HK-2 (cell line): ENCODE measurements around the gene ITSN1.

ENCODE experiments used
- DNase-seq: peaks from one replicate; pipeline ENCODE4 v3.0.0-alpha.2; 2018; ENCODE audit not compliant: unreplicated experiment

ITSN1 gene

DNA sequence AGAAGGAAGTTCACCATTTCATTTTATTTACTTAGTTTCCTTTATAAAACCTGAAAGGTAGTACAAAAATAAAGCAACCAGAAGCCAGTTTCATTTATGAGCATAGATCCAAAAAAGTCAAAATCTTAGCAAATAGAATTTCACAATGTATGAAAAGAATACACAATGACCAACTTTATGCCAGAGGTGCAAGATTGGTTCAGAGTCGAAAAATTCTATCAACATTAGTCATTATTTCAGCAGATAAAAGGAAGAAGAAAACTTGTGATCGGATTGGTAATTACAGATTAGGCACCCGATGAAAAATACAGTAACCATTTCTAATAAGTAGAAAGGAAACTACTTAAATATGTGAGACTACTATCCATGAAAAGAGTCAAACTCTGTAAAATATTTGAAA lies 89.1 kb downstream of the ITSN1 start:
- DNase-seq, result no peak

DNA sequence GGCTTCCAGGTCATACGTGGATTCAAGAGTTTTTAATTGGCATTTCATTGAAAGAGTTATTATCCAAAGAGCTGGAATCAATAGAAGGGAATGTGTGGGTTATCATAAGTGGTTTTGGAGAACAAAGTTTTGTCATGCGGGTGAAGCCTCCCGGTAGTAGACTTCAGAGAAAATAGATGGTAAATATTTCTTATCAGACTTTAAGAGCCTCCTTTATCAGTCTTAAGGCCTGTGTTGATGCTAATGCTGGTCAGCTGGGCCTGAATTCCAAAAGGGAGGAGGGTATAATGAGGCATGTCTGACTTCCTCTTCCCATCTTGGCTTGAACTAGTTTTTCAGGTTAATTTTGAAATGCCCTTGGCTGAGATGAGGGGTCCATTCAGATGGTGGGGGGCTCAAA lies 89.7 kb downstream of the ITSN1 start:
- DNase-seq, result no peak

DNA sequence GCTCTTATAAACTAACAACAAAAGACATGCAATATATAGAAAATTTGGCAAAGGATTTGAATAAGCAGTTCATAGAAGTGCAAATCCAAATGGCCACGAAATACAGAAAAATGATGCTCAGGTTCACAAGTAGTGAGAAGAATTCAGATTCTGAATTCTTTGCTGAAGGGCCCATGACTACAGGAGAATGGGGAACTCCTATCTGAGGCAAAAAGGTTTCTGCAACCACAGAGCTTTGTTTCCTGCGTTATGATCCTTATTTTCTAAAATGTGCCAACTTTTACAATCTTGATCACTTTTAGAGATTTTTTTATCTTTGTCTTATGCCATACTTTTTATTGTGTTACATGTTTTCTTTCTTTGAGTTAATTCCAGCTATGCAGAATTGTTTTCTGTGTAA lies 91.3 kb downstream of the ITSN1 start:
- DNase-seq, result no peak

DNA sequence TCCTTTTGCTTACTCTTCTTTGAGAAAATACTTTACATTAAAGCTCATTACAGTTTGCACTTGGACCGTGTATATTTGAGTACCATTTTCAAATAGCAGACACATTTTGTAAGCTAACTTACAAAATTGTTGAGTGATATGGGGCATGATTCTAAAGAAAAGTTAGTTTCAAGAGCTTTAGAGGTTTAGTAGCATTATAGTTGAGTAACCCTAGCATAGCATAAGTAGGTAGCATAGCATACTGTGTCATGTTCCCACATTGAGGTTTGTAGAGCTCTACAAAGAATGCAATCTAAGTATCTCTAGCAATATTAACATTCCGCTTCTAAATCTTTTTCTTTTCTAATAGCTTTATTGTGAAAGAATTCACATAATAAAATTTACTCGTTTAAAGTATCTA lies 92.0 kb downstream of the ITSN1 start:
- no peak for DNase-seq

- no peak for DNase-seq
Measured at GRCh38 chr21:33734818-33735217, 92.5 kb downstream of the ITSN1 start.

- no peak for DNase-seq
Measured at GRCh38 chr21:33736569-33736968, 94.3 kb downstream of the ITSN1 start.

DNA sequence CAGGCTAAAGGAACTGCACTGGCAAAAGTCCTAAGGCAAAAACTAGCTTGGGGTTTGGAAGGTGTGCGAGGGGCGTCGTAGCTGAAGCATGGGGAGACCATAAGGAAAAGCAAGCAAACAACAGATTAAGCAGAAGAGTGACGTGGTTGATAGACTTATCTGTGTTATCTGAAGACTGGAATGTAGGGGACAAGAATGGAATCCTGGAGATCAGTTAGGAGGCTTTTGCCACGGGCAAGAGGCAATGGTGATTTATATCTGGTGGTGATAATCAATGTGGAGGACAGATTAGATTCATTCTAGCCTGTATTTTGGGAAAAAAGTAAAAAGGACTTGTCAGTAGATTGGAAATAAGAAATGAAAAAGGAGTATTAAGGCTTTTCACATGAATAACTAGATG lies 97.4 kb downstream of the ITSN1 start:
- DNase-seq, result no peak

GRCh38 chr21:33747420-33747819 lies 105.1 kb downstream of the ITSN1 start:
- DNase-seq, result no peak

DNA sequence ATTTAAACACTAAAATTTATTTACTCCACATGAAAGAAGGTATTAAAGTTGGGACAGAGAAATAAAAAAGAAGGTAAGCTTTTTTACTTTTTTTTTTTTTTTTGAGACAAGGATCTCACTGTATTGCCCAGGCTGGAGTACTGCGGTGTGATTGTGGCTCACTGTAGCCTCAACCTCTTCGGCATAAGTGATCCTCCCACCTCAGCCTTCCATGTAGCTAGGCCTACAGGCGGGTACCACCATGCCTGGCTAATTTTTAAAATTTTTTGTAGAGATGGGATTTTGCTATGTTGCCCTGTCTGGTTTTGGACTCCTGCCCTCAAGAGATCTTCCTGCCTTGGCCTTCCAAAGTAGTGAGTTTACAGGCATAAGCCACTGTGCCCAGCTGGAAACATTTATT lies 106.6 kb downstream of the ITSN1 start:
- no peak for DNase-seq

DNA sequence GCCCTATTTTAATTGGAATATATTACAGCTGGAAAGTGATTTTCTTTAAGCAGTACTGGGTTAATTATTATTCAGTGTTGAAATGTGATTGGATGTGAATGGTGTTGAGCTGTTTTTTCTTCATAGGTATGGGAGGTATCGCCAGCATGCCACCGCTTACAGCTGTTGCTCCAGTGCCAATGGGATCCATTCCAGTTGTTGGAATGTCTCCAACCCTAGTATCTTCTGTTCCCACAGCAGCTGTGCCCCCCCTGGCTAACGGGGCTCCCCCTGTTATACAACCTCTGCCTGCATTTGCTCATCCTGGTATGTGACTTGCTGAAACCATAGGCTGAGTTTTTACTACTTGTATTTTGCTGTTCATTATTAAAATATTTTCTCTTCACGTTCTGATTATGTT lies 107.7 kb downstream of the ITSN1 start:
- DNase-seq, result no peak

GRCh38 chr21:33751120-33751519 lies 108.8 kb downstream of the ITSN1 start:
- DNase-seq, result no peak

DNA sequence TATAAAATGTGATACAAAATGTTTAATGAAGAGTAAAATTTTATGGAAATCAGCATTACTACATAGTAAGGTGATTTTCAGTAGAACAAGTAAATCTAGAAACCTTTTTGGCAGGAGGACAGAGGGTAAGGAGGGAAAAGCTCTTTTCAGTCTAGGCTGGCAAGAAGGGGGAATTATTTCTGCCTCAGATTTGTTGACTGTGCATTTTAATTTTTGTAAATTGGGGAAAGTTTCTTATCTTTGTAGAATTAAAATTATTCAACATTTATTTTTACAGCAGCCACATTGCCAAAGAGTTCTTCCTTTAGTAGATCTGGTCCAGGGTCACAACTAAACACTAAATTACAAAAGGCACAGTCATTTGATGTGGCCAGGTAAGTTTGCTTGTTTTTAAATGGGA lies 109.2 kb downstream of the ITSN1 start:
- DNase-seq, result no peak

DNA sequence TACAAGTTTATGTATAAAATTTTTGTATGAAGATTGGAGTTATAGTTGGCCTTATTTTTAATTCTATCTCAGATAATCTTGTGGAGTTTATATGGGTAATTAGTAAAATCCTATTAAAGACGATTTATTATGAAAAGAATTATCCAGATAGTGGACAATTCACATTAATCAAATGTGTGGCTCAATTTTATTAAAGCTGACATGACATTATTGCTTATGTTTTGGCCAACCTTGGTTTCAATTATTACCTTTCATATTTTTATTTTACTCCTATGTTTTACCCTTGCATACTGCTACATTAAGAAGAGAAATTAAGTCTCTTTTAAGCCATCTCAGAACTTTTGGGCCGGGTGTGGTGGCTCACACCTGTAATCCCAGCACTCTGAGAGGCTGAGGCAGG lies 110.0 kb downstream of the ITSN1 start:
- DNase-seq, result no peak

- no peak for DNase-seq
Measured at GRCh38 chr21:33753886-33754285, 111.6 kb downstream of the ITSN1 start.

- DNase-seq, result no peak
Measured at GRCh38 chr21:33754481-33754880, 112.2 kb downstream of the ITSN1 start.

DNA sequence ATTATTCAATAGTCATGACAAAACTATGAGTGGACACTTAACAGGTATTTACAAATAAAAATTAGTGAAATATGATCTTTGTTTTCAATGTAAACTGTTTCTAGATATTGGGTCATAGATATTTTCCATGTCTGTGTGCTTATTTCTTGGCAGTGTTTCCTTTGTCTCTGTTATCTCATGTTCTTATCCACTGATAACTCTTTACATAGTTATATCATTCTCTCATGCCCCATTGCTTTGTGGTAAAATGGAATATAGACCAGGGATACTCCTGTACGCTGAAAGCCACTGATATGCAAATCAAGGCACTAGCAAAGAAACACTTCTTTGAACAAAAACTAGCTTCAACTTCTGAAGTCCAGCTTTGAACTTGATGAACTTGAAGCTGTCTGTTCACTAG lies 113.1 kb downstream of the ITSN1 start:
- DNase-seq, result no peak

DNA sequence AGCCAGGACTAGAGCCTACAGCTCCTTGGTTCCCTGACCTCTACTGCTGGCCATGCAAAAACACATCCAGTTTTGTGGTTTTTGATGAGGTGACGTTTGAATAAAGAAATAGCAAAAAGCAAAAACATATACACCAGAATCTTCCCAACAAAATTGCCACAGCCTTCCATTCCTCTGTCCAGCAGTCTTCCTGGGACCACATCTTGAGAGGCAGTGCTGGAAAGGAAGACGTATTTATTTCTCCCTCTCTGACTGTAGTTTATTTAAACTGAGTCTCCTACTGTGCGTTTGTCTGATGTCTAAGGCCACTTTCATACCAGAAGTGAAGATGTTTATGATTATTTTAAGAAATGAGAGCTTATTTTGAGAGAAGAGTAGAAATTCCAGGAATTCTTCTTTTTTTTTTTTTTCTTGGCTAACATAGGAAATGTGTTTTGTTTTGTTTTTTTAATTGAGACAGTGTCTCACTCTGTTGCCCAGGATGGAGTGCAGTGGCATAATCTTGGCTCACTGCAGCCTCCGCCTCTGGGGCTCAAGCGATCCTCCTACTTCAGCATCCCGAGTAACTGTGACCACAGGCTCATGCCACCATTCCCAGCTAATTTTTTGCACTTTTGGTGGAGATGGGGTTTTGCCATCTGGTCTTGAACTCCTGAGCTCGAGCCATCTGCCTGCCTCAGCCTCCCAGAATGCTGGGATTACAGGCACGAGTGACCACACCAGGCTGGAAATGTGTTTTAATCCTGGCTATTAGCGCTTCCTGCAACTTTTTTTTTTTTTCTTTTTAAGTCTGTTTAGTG lies 118.5 kb downstream of the ITSN1 start:
- peak; percentile 16 for DNase-seq

GRCh38 chr21:33761441-33762036 lies 119.2 kb downstream of the ITSN1 start:
- peak; percentile 15 for DNase-seq

DNA sequence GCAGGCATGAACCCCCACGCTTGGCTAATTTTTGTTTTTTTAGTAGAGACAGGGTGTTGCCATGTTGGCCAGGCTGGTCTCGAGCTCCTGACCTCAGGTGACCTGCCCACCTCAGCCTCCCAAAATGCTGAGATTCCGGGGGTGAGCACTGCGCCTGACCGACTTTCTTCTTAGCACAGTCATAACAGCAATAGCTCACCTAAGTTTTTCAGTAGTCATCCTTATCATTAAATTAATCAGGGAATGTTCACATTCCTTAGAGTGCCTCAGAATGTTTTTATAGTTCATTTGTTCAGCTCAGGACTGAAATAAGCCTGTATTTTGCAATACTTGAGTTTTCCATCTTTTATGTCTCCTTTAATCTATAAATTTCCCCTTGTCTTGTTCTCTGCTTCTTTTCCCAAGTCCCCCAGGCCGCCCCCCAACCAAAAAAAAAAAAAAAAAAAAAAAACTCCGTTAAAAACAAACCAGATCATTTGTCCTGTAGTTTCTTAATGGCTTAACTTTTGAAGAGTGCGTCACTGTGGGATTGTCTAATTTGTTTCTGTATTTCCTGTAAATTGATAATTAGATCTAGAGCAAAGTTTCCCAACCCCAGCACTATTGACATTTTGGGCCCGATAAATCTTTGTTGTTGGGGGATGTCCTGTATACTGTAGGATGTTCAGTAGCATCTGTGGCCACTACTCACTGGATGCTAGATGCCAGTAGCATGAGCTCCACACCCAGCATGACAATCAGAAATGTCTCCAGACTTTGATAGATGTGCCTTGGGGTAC lies 120.7 kb downstream of the ITSN1 start:
- DNase-seq, result peak; percentile 13

DNA sequence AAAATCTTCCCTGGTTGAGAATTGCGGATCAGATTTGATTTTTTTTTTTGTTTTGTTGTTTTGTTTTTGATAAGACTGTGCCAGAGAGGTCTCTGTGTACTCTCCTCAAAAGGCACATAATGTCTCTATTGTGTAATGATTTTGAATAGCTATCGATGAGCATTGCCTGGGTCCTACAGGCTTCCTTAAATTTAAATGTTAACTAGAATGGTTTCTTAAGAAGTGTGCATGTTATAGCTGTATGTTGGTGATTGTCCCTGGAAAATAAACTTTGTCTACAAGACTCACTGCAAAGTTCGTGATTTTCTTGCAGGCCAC lies 121.2 kb downstream of the ITSN1 start:
- DNase-seq, result no peak

DNA sequence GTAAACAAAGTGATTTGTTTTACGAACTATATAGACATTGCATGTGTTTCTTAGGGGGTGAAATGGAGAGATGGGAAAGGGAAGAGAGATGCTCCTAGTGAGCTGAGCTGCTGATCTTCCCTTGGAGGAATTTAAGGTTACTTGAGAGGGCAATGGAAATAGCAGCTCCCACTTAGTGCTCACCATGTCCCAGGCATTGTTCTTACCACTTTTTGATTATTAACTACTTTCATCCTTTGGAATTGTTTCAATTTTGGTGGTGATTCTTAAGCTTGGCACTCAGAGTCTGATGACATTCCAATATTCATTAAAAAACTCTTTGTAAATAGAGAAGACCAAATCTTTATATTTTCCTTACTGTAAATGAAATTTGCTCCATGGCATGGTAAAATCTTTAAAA lies 124.9 kb downstream of the ITSN1 start:
- DNase-seq, result no peak

- DNase-seq, result no peak
Measured at GRCh38 chr21:33767960-33768359, 125.7 kb downstream of the ITSN1 start.

DNA sequence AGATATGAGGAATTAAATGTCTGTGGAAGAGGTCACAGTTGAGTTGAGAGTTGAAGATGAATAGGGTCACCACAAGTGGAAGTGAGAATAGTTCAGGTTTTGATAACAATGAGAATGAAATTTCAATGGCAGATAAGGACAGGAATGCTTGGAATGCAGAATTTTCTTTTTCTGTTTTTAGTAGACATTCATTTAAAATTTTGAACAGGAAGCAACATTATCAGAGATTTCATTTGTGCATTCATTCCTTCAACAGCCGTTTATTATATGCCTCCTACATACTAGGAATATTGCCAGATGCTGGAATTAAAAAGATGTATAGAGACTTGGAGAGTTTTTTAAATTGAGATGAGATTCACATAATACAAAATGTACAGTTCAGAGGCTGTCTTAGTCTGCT lies 126.8 kb downstream of the ITSN1 start:
- DNase-seq, result no peak
